Glomerular visceral epithelial cell (primary cell): Measurements from ENCODE around the gene HERC2.
"Not testable (repeated sequence)": the region's sequence is repeated elsewhere in the genome, so short reads cannot be mapped to it uniquely, and the experiment has no call there.

ENCODE experiments used
- DNase-seq: peaks from one replicate; pipeline ENCODE4 v3.0.0-alpha.2; 2016; ENCODE audit errors: extremely low spot score

The HERC2 gene

GRCh38 chr15:28322129-28322588, at the start of gene HERC2:
Gene HERC2 (minus strand): TSS chr15:28322179. CDS start chr15:28321433, 746 bp downstream.
- not testable (repeated sequence) for DNase-seq

DNA sequence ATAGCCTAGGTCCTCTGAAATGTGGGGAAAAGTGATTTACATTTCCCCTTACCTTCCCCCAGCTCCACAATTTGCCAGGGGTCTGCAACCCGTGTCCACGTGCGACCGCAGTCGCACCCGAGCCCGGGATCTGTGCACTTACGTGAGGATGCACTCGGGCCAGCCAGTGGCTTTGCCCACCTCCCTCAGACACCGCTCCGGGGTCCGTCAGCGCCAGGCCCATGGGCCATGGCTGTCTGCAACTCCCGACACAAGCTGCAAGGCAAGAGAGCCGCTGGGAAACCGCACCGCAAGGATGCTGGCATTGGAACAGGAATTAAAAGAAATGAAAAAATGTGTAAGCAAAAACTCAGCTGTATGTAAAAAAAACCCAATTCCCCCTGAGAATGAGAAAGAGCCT, 43.5 kb upstream of the HERC2 start:
- DNase-seq, result not testable (repeated sequence)

DNA sequence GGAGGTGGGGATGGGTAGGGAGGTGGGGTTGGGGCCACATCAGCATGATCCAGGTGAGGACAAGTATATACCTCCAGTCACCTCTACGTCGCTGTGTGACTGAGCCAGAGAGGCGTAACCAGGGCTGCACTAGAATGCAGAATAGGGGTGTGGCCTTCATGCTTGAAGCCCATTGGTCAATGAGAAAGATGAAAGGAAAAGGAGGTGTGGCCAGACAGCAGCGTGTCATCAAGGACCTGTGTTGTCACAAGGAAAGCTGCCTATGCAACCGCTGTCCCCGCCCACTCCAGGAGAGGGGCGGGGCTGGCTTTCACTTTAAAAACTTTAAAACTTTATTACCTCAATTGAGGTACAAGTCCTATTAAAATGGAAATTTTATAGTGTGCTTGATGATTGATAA, 36.0 kb upstream of the HERC2 start, which contains the start of gene GOLGA6L24:
Gene GOLGA6L24 (minus strand): TSS at position 101 of the 400 bp plus-strand sequence. CDS start 61 bp downstream, at position 40.
- not testable (repeated sequence) for DNase-seq

GRCh38 chr15:28321358-28322078, 461 bp downstream of the HERC2 start:
- DNase-seq, result not testable (repeated sequence)

GRCh38 chr15:28319725-28320124, 2.3 kb downstream of the HERC2 start:
- DNase-seq, result not testable (repeated sequence)

DNA sequence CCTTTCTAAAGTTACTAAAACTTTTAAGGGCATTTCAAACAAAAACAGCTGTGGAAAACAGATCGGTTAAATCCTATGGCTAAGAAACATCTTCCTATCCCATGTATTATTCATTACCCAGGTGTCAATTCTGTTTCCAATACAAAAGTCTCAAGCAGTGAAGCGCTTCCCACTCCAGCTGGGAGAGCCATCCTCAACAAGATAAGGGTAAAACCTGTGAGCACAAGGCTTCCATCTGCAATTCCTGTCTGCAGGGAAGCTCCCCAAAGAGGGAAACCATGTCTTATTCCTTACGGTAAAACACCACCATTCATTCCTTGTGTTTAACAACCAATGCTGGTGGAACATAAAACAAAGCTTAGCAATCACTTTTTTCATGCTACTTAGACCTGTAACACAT, 3.2 kb downstream of the HERC2 start:
- not testable (repeated sequence) for DNase-seq

- not testable (repeated sequence) for DNase-seq
These were observed 3.9 kb downstream of the HERC2 start for GRCh38 chr15:28318122-28318521.

DNA sequence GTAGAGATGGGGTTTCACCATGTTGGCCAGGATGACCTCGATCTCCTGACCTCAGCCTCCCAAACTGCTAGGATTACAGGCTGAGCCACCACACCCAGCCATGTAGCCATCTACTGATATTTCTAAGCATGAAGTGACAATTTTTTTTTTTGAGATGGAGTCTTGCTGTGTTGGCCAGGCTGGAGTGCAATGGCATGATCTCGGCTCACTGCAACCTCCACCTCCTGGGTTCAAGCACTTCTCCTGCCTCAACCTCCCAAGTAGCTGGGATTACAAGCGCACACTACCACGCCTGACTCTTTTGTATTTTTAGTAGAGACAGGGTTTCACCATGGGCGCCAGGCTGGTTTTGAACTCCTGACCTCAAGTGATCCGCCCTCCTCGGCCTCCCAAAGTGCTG, 5.0 kb downstream of the HERC2 start:
- not testable (repeated sequence) for DNase-seq

- DNase-seq, result not testable (repeated sequence)
These were observed 11.5 kb downstream of the HERC2 start for GRCh38 chr15:28310454-28310853.

- DNase-seq, result not testable (repeated sequence)
These were observed 13.3 kb downstream of the HERC2 start for GRCh38 chr15:28308718-28309117.

- DNase-seq, result not testable (repeated sequence)
These were observed 16.3 kb downstream of the HERC2 start for GRCh38 chr15:28305700-28306099.

DNA sequence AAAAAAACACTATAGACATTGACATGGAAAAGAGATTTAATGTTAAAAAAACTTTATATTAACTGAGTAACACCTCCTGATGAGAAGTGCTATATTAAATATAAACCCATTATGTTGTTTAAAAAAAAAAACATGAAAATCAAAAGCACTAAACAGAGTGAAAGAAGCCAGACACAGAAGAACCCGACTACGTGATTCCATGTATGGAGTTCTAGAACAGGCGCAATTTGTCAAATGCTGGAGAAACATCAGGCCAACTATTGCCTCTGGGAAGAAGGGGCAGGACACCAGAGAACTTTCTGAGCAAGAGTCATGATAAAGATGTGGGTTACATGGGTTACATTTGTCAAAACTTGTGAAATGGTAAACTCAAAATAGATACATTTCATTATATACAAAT, 24.5 kb downstream of the HERC2 start:
- DNase-seq, result not testable (repeated sequence)

DNA sequence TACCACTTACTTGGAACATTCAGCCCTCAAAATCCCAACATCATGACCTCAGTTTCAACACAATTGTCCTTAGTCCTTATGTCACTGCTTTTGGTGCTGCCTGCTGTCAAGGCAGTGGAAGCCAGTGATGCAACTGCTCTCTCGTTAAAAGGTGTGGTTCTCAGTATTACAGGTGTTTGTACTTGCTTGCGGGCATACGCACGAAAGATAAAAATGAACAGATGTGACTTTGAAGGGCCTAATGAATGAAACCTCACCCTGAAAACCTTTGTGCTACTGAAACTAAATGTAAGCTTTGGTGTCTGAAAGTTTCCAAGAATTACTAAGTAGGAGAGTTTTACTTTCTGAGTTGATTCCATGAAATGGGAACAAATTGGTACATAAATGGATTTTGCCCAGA, 25.2 kb downstream of the HERC2 start:
- not testable (repeated sequence) for DNase-seq

DNA sequence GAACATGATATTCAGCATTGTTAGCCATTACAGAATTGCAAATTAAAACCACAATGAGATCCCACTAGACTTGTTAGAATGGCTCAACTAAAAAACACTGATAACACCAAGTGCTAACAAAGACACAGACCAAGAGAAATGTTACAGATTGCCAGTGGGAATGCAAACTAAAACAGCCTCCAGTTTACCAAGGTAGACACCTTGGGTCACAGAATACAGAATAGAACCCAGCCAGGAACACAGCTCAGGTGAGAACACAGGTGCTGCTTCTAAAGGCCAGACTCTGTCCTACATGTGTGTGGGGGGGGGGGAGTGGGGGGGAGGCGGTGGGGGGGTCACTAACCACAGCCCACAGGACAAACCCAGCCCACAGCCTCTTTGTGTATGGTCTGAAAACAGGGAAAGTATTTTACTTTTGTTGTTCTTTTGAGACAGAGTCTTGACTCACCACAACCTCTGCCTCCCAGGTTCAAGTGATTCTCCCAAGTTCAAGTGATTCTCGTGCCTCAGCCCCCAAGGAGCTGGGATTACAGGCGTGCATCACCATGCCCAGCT, 26.9 kb downstream of the HERC2 start:
- DNase-seq, result not testable (repeated sequence)

GRCh38 chr15:28294560-28294959, 27.4 kb downstream of the HERC2 start:
- not testable (repeated sequence) for DNase-seq

DNA sequence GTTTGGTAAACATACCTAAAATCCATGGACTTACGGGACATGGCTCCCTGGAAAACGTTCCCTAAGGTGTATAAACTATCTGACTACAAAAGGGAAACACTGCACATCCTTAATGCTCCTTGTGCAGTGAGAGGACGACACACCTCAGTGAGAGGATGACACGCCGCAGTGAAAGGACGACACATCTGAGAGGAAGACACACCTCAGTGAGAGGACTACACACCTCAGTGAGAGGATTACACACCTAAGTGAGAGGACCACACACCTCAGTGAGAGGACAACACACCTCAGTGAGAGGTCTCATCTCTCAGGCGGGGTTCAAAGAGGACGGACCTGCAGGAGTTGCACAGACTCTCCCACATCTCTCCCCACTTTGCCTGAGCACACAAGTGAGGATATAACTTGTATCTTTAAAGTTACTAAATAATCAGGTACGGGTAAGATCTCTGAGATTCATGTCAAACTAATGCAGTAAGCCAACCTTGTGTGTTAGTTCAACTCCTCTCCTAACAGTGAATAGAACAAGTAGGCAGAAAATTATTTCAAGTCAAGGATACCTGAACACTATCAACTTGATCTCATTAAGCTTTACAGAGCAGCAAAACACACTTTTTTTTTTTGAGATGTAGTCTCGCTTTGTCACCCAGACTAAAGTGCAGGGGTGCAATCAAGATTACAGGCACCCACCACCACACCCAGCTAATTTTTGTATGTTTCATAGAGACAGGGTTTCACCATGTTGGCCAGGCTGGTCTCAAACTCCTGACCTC, 32.1 kb downstream of the HERC2 start:
- no peak for DNase-seq

GRCh38 chr15:28288830-28289693, 32.9 kb downstream of the HERC2 start:
- DNase-seq, result not testable (repeated sequence)

DNA sequence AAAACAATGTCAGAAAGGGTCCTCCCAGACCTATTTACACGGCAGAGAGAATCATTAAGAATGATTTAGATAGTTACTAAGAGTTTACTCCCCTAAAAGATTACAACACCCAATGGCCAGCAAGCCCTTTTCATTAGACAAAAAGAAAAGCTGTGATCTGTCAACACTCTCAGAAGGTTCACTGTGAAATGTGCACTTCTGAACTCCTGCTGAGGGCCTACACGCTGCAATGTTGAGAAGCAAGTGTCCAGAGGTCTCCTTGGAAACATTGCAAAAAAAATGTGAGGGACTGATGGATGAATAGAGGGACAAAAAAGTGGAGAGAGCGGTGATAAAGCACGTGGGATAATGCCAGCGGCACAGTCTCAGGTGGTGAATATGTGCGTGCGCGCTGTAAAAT, 35.3 kb downstream of the HERC2 start:
- DNase-seq, result not testable (repeated sequence)

DNA sequence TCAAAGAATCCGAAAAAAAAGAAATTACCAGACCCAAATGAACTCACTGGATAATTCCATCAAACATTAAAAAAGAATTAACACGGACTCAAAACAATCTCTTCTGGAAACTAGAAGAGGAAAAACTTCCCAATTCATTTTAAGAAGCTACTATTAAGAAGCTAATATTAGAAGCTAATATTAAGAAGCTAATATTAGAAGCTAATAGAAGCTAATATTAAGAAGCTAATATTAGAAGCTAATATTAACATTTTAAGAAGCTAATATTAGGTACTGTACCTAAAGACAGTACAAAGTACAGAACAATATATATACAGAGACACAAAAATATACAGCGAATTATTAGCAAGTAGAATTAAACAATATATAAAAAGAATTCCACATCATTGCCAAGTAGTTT, 35.9 kb downstream of the HERC2 start:
- no peak for DNase-seq

DNA sequence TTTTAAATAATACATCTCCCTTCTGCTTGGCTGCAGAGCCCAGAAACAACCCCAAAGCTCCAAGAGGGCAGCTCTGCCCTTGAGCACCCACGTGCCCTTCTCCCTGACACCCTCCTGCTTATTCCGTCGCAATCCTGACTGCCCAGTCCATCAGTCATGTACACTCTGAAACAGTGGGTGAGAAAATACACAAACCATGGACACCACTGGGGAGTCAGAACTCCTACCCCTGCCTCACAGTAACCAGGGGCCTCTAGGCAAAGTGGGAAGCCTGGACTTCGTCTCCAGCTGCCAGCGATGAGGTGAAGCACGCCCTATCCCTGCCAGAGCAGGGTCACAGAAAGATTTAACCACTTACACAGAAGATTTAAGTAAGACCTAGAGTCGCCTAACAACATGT, 40.1 kb downstream of the HERC2 start:
- DNase-seq, result no peak

GRCh38 chr15:28274635-28275034, 47.3 kb downstream of the HERC2 start:
- no peak for DNase-seq
